NCI-H1436 (cell line): Measurements from ENCODE around the gene GPATCH8.

Source experiments
- DNase-seq: peaks from one replicate; lab custom pipeline; 2025; lab: John Stamatoyannopoulos, UW

Gene GPATCH8

GRCh38 chr17:44451016-44451627 lies 52.1 kb downstream of the GPATCH8 start:
- no peak for DNase-seq

- DNase-seq: no peak
Measured at GRCh38 chr17:44448412-44448811, 54.8 kb downstream of the GPATCH8 start.

GRCh38 chr17:44444735-44445105 lies 58.5 kb downstream of the GPATCH8 start:
- no peak for DNase-seq

GRCh38 chr17:44442806-44443205 lies 60.4 kb downstream of the GPATCH8 start:
- DNase-seq: no peak

- DNase-seq: no peak
Measured at GRCh38 chr17:44439168-44439567, 64.0 kb downstream of the GPATCH8 start.

- no peak for DNase-seq
Measured at GRCh38 chr17:44438636-44439035, 64.6 kb downstream of the GPATCH8 start.

- DNase-seq: no peak
Measured at GRCh38 chr17:44436336-44436735, 66.9 kb downstream of the GPATCH8 start.

- no peak for DNase-seq
Measured at GRCh38 chr17:44432254-44433157, 70.7 kb downstream of the GPATCH8 start.

GRCh38 chr17:44424828-44425461 lies 78.3 kb downstream of the GPATCH8 start:
- DNase-seq: no peak

GRCh38 chr17:44417553-44417952 lies 85.7 kb downstream of the GPATCH8 start:
- DNase-seq: no peak

- no peak for DNase-seq
Measured at GRCh38 chr17:44416558-44417289, 86.5 kb downstream of the GPATCH8 start.

- DNase-seq: no peak
Measured at GRCh38 chr17:44414394-44415155, 88.6 kb downstream of the GPATCH8 start.

GRCh38 chr17:44409309-44410028 lies 93.7 kb downstream of the GPATCH8 start:
- no peak for DNase-seq

- DNase-seq: no peak
Measured at GRCh38 chr17:44408786-44409185, 94.4 kb downstream of the GPATCH8 start.

GRCh38 chr17:44402564-44403172 lies 100.5 kb downstream of the GPATCH8 start:
- DNase-seq: no peak

GRCh38 chr17:44400226-44400847 lies 102.9 kb downstream of the GPATCH8 start:
- DNase-seq: no peak

- no peak for DNase-seq
Measured at GRCh38 chr17:44398692-44399691, 104.2 kb downstream of the GPATCH8 start.
